DMS114 treated with DMSO at 0.1 percent for 48 hours (cell line): Measurements from ENCODE around the gene METAP1D.
"Not testable (repeated sequence)": the region's sequence is repeated elsewhere in the genome, so short reads cannot be mapped to it uniquely, and the experiment has no call there.

ENCODE experiments used
- DNase-seq: peaks from one replicate; lab custom pipeline; 2025; ENCODE audit not compliant: unreplicated experiment; lab: John Stamatoyannopoulos, UW

METAP1D gene

GRCh38 chr2:171996021-171996420 lies 3.7 kb upstream of the METAP1D start:
- no peak for DNase-seq

GRCh38 chr2:171997031-171997430 lies 2.7 kb upstream of the METAP1D start:
- not testable (repeated sequence) for DNase-seq

GRCh38 chr2:171999161-171999560 lies 592 bp upstream of the METAP1D start:
- no peak for DNase-seq

GRCh38 chr2:172000696-172001361 lies 1.1 kb downstream of the METAP1D start:
- no peak for DNase-seq

GRCh38 chr2:172007372-172007771 lies 7.6 kb downstream of the METAP1D start:
- no peak for DNase-seq

GRCh38 chr2:172009823-172010222 lies 10.1 kb downstream of the METAP1D start:
- no peak for DNase-seq

- no peak for DNase-seq
These were observed 12.2 kb downstream of the METAP1D start for GRCh38 chr2:172011812-172012575.

- no peak for DNase-seq
These were observed 13.1 kb downstream of the METAP1D start for GRCh38 chr2:172012677-172013391.

- DNase-seq = no peak
These were observed 13.6 kb downstream of the METAP1D start for GRCh38 chr2:172013396-172013795.

- DNase-seq = no peak
These were observed 21.6 kb downstream of the METAP1D start for GRCh38 chr2:172021074-172021931.

GRCh38 chr2:172021955-172022354 lies 22.2 kb downstream of the METAP1D start:
- DNase-seq = no peak

GRCh38 chr2:172031536-172031935 lies 31.8 kb downstream of the METAP1D start:
- no peak for DNase-seq

- no peak for DNase-seq
These were observed 38.4 kb downstream of the METAP1D start for GRCh38 chr2:172038121-172038520.

GRCh38 chr2:172038604-172039003 lies 38.9 kb downstream of the METAP1D start:
- no peak for DNase-seq

- DNase-seq = no peak
These were observed 39.4 kb downstream of the METAP1D start for GRCh38 chr2:172039011-172039704.

- DNase-seq = no peak
These were observed 40.6 kb downstream of the METAP1D start for GRCh38 chr2:172040311-172040710.

- no peak for DNase-seq
These were observed 46.4 kb downstream of the METAP1D start for GRCh38 chr2:172046080-172046678.

- DNase-seq = no peak
These were observed 47.3 kb downstream of the METAP1D start for GRCh38 chr2:172046866-172047565.
